OCI-LY7 (cell line): ENCODE data around the gene VPS72. TPM values are rescaled to one million over a fixed set of nuclear protein-coding genes. Genes with fewer than 3 reads are reported as not detected.

ENCODE experiments used
- BruUV-seq: library from RNA; stranded (reverse); fragments of 400-500 nt; replicated peaks from 2 replicates; lab custom pipeline; 2021; lab: Mats Ljungman, UMichigan
- CTCF ChIA-PET: fragments of 300-600 bp; sonication (Branson Sonifier 250); formaldehyde crosslinking; loops from one replicate; lab custom pipeline; 2022; ENCODE audit warnings: antibody characterized with exemption; ENCODE audit not compliant: unreplicated experiment; lab: Charles Lee
- POLR2A ChIA-PET: fragments of 300-600 bp; sonication (Branson Sonifier 250); formaldehyde crosslinking; loops from one replicate; lab custom pipeline; 2022; ENCODE audit warnings: antibody characterized with exemption; lab: Charles Lee
- DNase-seq: peaks from one replicate; pipeline ENCODE4 v3.0.0-alpha.2; 2015; ENCODE audit warnings: low spot score
- H2AFZ ChIP-seq: fragments of 200-600 bp; sonication (generic), shearing (Covaris generic); 2 replicates; pipeline ENCODE4 v1.6.1; 2014; ENCODE audit warnings: mild to moderate bottlenecking, antibody characterized with exemption, low read length, moderate library complexity
- H3K27ac ChIP-seq: fragments of 200-600 bp; sonication (generic); 2 replicates; pipeline ENCODE4 v1.5.1; 2014; ENCODE audit warnings: mixed run types, low read depth, mild to moderate bottlenecking, moderate library complexity, low read length, inconsistent platforms; ENCODE audit not compliant: poor library complexity, severe bottlenecking
- H3K36me3 ChIP-seq: fragments of 200-600 bp; sonication (generic); 2 replicates; pipeline ENCODE4 v1.6.1; 2014; ENCODE audit warnings: mild to moderate bottlenecking, antibody characterized with exemption, low read length, moderate library complexity, mixed read lengths; ENCODE audit not compliant: insufficient read depth
- H3K4me1 ChIP-seq: fragments of 200-600 bp; sonication (generic); 2 replicates; pipeline ENCODE4 v1.5.1; 2014; ENCODE audit warnings: mild to moderate bottlenecking, low read length; ENCODE audit not compliant: insufficient read depth, poor library complexity, severe bottlenecking
- H3K4me2 ChIP-seq: fragments of 200-600 bp; sonication (generic); 2 replicates; pipeline ENCODE4 v1.6.1; 2014; ENCODE audit warnings: mild to moderate bottlenecking, low read length
- H3K4me3 ChIP-seq: fragments of 200-600 bp; sonication (generic); 2 replicates; pipeline ENCODE4 v1.5.1; 2014; ENCODE audit warnings: mild to moderate bottlenecking, low read depth, low read length; ENCODE audit not compliant: poor library complexity, severe bottlenecking
- H3K79me2 ChIP-seq: fragments of 200-600 bp; sonication (generic); 2 replicates; pipeline ENCODE4 v1.6.1; 2016; ENCODE audit warnings: low read depth, mild to moderate bottlenecking, low read length, moderate library complexity, mixed read lengths; ENCODE audit not compliant: insufficient read depth
- H3K9me2 ChIP-seq: fragments of 200-600 bp; sonication (generic); 2 replicates; pipeline ENCODE4 v1.6.1; 2016; ENCODE audit warnings: mild to moderate bottlenecking, low read length, mixed read lengths; ENCODE audit not compliant: insufficient read depth
- H3K9me3 ChIP-seq: fragments of 200-600 bp; sonication (generic); 2 replicates; pipeline ENCODE4 v1.6.1; 2014; ENCODE audit warnings: mild to moderate bottlenecking, mixed run types, low read length, mixed read lengths
- H4K20me1 ChIP-seq: fragments of 200-600 bp; sonication (generic); 2 replicates; pipeline ENCODE4 v1.6.1; 2014; ENCODE audit warnings: mild to moderate bottlenecking, antibody characterized with exemption, low read length, moderate library complexity, mixed read lengths; ENCODE audit not compliant: insufficient read depth
- EZH2phosphoT487 ChIP-seq: fragments of 200-600 bp; sonication (generic); IDR thresholded peaks from 2 replicates; pipeline ENCODE4 v1.6.1; 2018; ENCODE audit warnings: low read depth, borderline replicate concordance, mild to moderate bottlenecking, mixed run types, antibody characterized with exemption, low read length, moderate library complexity, mixed read lengths
- intact Hi-C: fragments of 100-400 bp; cut with micrococcal nuclease; formaldehyde crosslinking; loops from one replicate; pipeline ENCODE4 v1.10.0; 2022; ENCODE audit not compliant: unreplicated experiment
- total RNA-seq, 2 experiments: library from RNA; depleted of rRNA in 1 of 2; stranded (reverse); fragments of >200 nt in 1 of 2; shearing (Covaris generic) in 1 of 2; gene quantifications; 2 replicates each; pipeline ENCODE4 v1.2.3, GENCODE V29; 2014 to 2022
- TF ChIP-seq, protein P1 (sequence below): fragments of 200-600 bp; sonication (generic); conservative IDR thresholded peaks from 2 replicates; pipeline ENCODE4 v1.5.1; 2014; ENCODE audit warnings: mild to moderate bottlenecking, antibody characterized with exemption, low read length, moderate library complexity, mixed read lengths

The VPS72 gene
- total RNA-seq, 2 experiments from 2014 or later, result 51.1 to 54.3 TPM

DNA sequence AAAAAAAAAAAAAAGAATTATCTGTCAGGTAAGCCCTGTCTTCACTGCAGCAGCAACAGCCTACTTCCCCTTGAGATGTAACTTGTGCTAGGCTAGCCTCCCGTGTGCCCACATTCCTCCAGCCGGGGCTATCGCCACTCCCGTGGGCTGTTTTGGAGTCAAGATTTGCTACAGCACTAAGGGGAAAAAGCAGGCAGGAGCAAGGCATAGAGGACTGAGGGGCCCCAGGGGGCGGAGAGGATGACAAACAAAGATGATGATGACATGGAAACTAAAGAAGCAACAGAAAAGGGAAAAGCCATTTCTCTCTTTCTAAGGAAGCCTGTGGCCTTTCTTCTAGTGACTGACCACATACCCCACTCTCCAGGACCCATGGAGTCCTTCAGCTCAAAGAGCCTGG lies 31.7 kb downstream of the VPS72 start:
- no peak for DNase-seq
- H3K27ac ChIP-seq, result no peak overlapping the region
- no peak overlapping the region for H3K4me2 ChIP-seq
- POLR2A ChIA-PET, result interaction anchor here (0.7 to 0.9 kb wide), 2 partner anchors 17 to 202 kb away, joined by 3 to 5 read pairs; no protein-coding TSS in a partner anchor
- peaks cover 9% of the 10 kb centered on the region; the same call in 1 of the 2 replicates for H3K79me2 ChIP-seq
- H3K4me3 ChIP-seq, result no peak overlapping the region
- peaks cover 38% of the 10 kb centered on the region for H3K4me1 ChIP-seq
- CTCF ChIA-PET, result interaction anchor here (2.3 kb wide), 1 partner anchor 58 kb away, joined by 35 read pairs; no protein-coding TSS in a partner anchor
- no peaks in the 10 kb centered on the region for H3K9me2 ChIP-seq
- intact Hi-C loops, result no loop called here
- H3K36me3 ChIP-seq, result peaks cover 16% of the 10 kb centered on the region; the same call in 1 of the 2 replicates
- H2AFZ ChIP-seq, result no peak overlapping the region
- H4K20me1 ChIP-seq, result no peaks in the 10 kb centered on the region
- no peaks in the 10 kb centered on the region for H3K9me3 ChIP-seq
- TF ChIP-seq EZH2phosphoT487, result no peak
- TF ChIP-seq, protein P1, sequence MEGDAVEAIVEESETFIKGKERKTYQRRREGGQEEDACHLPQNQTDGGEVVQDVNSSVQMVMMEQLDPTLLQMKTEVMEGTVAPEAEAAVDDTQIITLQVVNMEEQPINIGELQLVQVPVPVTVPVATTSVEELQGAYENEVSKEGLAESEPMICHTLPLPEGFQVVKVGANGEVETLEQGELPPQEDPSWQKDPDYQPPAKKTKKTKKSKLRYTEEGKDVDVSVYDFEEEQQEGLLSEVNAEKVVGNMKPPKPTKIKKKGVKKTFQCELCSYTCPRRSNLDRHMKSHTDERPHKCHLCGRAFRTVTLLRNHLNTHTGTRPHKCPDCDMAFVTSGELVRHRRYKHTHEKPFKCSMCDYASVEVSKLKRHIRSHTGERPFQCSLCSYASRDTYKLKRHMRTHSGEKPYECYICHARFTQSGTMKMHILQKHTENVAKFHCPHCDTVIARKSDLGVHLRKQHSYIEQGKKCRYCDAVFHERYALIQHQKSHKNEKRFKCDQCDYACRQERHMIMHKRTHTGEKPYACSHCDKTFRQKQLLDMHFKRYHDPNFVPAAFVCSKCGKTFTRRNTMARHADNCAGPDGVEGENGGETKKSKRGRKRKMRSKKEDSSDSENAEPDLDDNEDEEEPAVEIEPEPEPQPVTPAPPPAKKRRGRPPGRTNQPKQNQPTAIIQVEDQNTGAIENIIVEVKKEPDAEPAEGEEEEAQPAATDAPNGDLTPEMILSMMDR, result no peak
- BruUV-seq, result no TSS peak

DNA sequence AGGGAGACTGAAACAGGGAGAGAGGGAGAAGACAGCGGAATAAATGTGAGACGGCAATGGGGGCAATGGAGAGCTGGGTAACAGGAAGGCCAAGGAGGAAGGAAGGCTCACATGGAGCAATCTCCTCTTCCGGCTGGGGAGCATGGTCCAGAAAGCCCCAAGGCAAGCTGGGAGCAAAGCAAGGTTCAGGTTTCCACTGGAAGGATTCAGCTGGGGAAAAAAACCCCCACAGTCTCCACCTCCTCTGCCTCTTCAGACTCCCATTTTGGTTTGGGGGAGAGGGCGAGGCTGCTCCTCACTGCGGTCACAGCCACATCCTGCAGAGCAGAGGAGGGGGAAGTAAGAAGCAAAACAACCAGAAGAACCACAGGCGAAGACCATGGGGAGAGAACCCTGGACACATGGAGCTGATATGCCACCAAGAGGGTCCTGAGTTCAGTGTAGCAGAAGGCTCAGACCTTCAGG lies 32.9 kb downstream of the VPS72 start:
- intact Hi-C loops, result no loop called here
- peak overlapping the region; percentile 92 for H3K4me2 ChIP-seq
- peak overlapping the region; percentile 74 for H2AFZ ChIP-seq
- H3K9me3 ChIP-seq, result no peaks in the 10 kb centered on the region
- peaks cover 16% of the 10 kb centered on the region; the same call in 1 of the 2 replicates for H3K36me3 ChIP-seq
- TF ChIP-seq EZH2phosphoT487, result no peak
- TF ChIP-seq, protein P1, result no peak
- peak overlapping the region; percentile 57 for H3K27ac ChIP-seq
- peaks cover 9% of the 10 kb centered on the region; the same call in 1 of the 2 replicates for H3K79me2 ChIP-seq
- peaks cover 38% of the 10 kb centered on the region for H3K4me1 ChIP-seq
- ChIA-PET CTCF (interaction anchor here (0.6 to 2.4 kb wide), 7 partner anchors 9 to 618 kb away, joined by 3 to 35 read pairs (median 5); no protein-coding TSS in a partner anchor), POLR2A (interaction anchor here (0.6 to 2.2 kb wide), 14 partner anchors 9 to 153 kb away, joined by 3 to 14 read pairs (median 4); partner anchors contain the start of genes CDC42SE1, SCNM1 and VPS72)
- H3K4me3 ChIP-seq, result peak overlapping the region; percentile 76
- DNase-seq, result peak; percentile 63
- H3K9me2 ChIP-seq, result no peaks in the 10 kb centered on the region
- no TSS peak for BruUV-seq
- H4K20me1 ChIP-seq, result no peaks in the 10 kb centered on the region

DNA sequence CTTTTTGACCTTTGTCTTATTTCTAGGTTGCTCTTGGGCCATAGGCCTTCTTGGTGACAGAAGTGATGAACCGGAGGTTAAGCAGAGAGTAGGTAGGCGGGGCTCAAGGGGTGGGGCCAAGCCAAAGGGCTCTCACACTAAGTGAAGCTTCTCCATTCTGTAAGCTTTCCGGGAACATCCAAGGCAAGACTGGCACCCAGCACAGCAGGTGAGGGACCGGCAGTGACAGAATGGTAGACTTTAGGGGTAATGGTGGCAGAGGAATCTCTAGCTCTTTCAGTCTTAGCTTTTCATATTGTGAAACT lies 33.5 kb downstream of the VPS72 start, which contains the start of gene TNFAIP8L2:
Gene TNFAIP8L2, plus strand, starts transcription at position 135 of the 305 bp plus-strand sequence. CDS start 2,049 bp downstream, outside the sequence.
- H3K9me3 ChIP-seq, result no peaks in the 10 kb centered on the region
- peaks cover 9% of the 10 kb centered on the region; the same call in 1 of the 2 replicates for H3K79me2 ChIP-seq
- H3K4me1 ChIP-seq, result peaks cover 38% of the 10 kb centered on the region
- CTCF ChIA-PET, result interaction anchor here (0.6 to 2.4 kb wide), 8 partner anchors 8 to 112 kb away, joined by 3 to 35 read pairs (median 4); partner anchors contain the start of gene MLLT11
- peaks cover 16% of the 10 kb centered on the region; the same call in 1 of the 2 replicates for H3K36me3 ChIP-seq
- peak within 1 kb of the TSS; percentile 57 for H3K27ac ChIP-seq
- POLR2A ChIA-PET, result interaction anchor here (0.5 to 2.2 kb wide), 15 partner anchors 8 to 459 kb away, joined by 3 to 14 read pairs (median 4); partner anchors contain the start of genes CDC42SE1, GOLPH3L, SCNM1 and VPS72
- peak within 1 kb of the TSS; percentile 74 for H2AFZ ChIP-seq
- no TSS peak for BruUV-seq
- peak within 1 kb of the TSS; percentile 92 for H3K4me2 ChIP-seq
- peak; percentile 78 for DNase-seq
- H4K20me1 ChIP-seq, result no peaks in the 10 kb centered on the region
- H3K4me3 ChIP-seq, result peak within 1 kb of the TSS; percentile 76
- TF ChIP-seq, protein P1, result no peak
- no peak for TF ChIP-seq EZH2phosphoT487
- no peaks in the 10 kb centered on the region for H3K9me2 ChIP-seq
- intact Hi-C loops, result loop anchor here (1.0 kb wide), 3 partner anchors 57 to 132 kb away; no protein-coding TSS in a partner anchor
